ENCODE measurements around the gene SCGB1A1.
A peak's percentile ranks its signal among the peaks of the same experiment; 100 is the strongest.

SCGB1A1 gene

GRCh38 chr11:62419314-62419929 is 589 bp downstream of the SCGB1A1 start:
- H3K4me3 ChIP-seq (ENCODE audit: low read length) = no peak overlapping the region
- no peak for DNase-seq
- H2BK120ac ChIP-seq (ENCODE audit: low read depth, low read length) = no peak overlapping the region
- H3K9ac ChIP-seq (ENCODE audit: low read length) = no peak overlapping the region
- H3K4ac ChIP-seq (ENCODE audit: low read depth, low read length) = no peak overlapping the region
- no peak overlapping the region for H3K56ac ChIP-seq (ENCODE audit: low read length)
- no CpG with 5 or more reads among the region's 5 CpGs for WGBS (ENCODE audit: extremely low coverage, insufficient coverage, low lambda C conversion rate)
- H3K27ac ChIP-seq (ENCODE audit: low read depth, low read length) = no peak overlapping the region
- H3K36me3 ChIP-seq (ENCODE audit: control insufficient read depth, insufficient read depth, low read length) = no peaks in the 10 kb centered on the region
- H2BK5ac ChIP-seq (ENCODE audit: low read length) = no peak overlapping the region
- H4K5ac ChIP-seq (ENCODE audit: low read length) = no peak overlapping the region
- H3K4me1 ChIP-seq (ENCODE audit: control insufficient read depth, low read depth, low read length) = no peaks in the 10 kb centered on the region
- no peak overlapping the region for H3K18ac ChIP-seq (ENCODE audit: low read length)
- no peaks in the 10 kb centered on the region for H3K79me1 ChIP-seq (ENCODE audit: low read length)
- no peaks in the 10 kb centered on the region for H3K27me3 ChIP-seq (ENCODE audit: insufficient read depth, low read length, poor library complexity)
- no peak overlapping the region for H4K8ac ChIP-seq (ENCODE audit: low read depth, low read length)
- no peak overlapping the region for H3K23ac ChIP-seq (ENCODE audit: low read length)
- no peak overlapping the region for H2BK15ac ChIP-seq (replicated peaks; ENCODE audit: low read depth)
- no peaks in the 10 kb centered on the region for H3K79me2 ChIP-seq (ENCODE audit: control insufficient read depth, insufficient read depth, low read length)
- no peak overlapping the region for H2AK5ac ChIP-seq (ENCODE audit: low read length)
- no peak overlapping the region for H3K4me2 ChIP-seq (ENCODE audit: low read length)

GRCh38 chr11:62419943-62420342 is 1.1 kb downstream of the SCGB1A1 start:
- no CpG with 5 or more reads among the region's 1 CpG for WGBS (ENCODE audit: extremely low coverage, insufficient coverage, low lambda C conversion rate)
- Histone ChIP-seq H4K8ac (ENCODE audit: low read depth, low read length) (no peak overlapping the region), H3K56ac (ENCODE audit: low read length) (no peak overlapping the region), H3K27ac (ENCODE audit: low read depth, low read length) (no peak overlapping the region), H3K23ac (ENCODE audit: low read length) (no peak overlapping the region), H3K36me3 (ENCODE audit: control insufficient read depth, insufficient read depth, low read length) (no peaks in the 10 kb centered on the region), H3K4me1 (ENCODE audit: control insufficient read depth, low read depth, low read length) (no peaks in the 10 kb centered on the region), H3K4me3 (ENCODE audit: low read length) (no peak overlapping the region), H3K27me3 (ENCODE audit: insufficient read depth, low read length, poor library complexity) (no peaks in the 10 kb centered on the region), H3K9ac (ENCODE audit: low read length) (no peak overlapping the region), H2BK15ac (replicated peaks; ENCODE audit: low read depth) (no peak overlapping the region), H3K79me2 (ENCODE audit: control insufficient read depth, insufficient read depth, low read length) (no peaks in the 10 kb centered on the region), H2AK5ac (ENCODE audit: low read length) (no peak overlapping the region), H2BK120ac (ENCODE audit: low read depth, low read length) (no peak overlapping the region), H4K5ac (ENCODE audit: low read length) (no peak overlapping the region), H3K4me2 (ENCODE audit: low read length) (no peak overlapping the region), H3K4ac (ENCODE audit: low read depth, low read length) (no peak overlapping the region), H2BK5ac (ENCODE audit: low read length) (no peak overlapping the region), H3K18ac (ENCODE audit: low read length) (no peak overlapping the region), H3K79me1 (ENCODE audit: low read length) (no peaks in the 10 kb centered on the region)
- no peak for DNase-seq

- Histone ChIP-seq H3K27ac (ENCODE audit: low read depth, low read length) (no peak overlapping the region), H3K4ac (ENCODE audit: low read depth, low read length) (no peak overlapping the region), H4K8ac (ENCODE audit: low read depth, low read length) (no peak overlapping the region), H3K9ac (ENCODE audit: low read length) (no peak overlapping the region), H3K79me2 (ENCODE audit: control insufficient read depth, insufficient read depth, low read length) (no peaks in the 10 kb centered on the region), H3K23ac (ENCODE audit: low read length) (no peak overlapping the region), H2AK5ac (ENCODE audit: low read length) (no peak overlapping the region), H2BK15ac (replicated peaks; ENCODE audit: low read depth) (no peak overlapping the region), H4K5ac (ENCODE audit: low read length) (no peak overlapping the region), H3K36me3 (ENCODE audit: control insufficient read depth, insufficient read depth, low read length) (no peaks in the 10 kb centered on the region), H2BK5ac (ENCODE audit: low read length) (no peak overlapping the region), H3K4me3 (ENCODE audit: low read length) (no peak overlapping the region), H3K56ac (ENCODE audit: low read length) (no peak overlapping the region), H3K4me2 (ENCODE audit: low read length) (no peak overlapping the region), H2BK120ac (ENCODE audit: low read depth, low read length) (no peak overlapping the region), H3K18ac (ENCODE audit: low read length) (no peak overlapping the region), H3K79me1 (ENCODE audit: low read length) (no peaks in the 10 kb centered on the region), H3K27me3 (ENCODE audit: insufficient read depth, low read length, poor library complexity) (no peaks in the 10 kb centered on the region), H3K4me1 (ENCODE audit: control insufficient read depth, low read depth, low read length) (no peaks in the 10 kb centered on the region)
- no peak for DNase-seq
- WGBS (ENCODE audit: extremely low coverage, insufficient coverage, low lambda C conversion rate) = no CpG with 5 or more reads among the region's 3 CpGs
Measured at GRCh38 chr11:62420882-62421281, 2.0 kb downstream of the SCGB1A1 start.

GRCh38 chr11:62421996-62422395 is 3.2 kb downstream of the SCGB1A1 start:
- no peak overlapping the region for H3K4ac ChIP-seq (ENCODE audit: low read depth, low read length)
- H3K56ac ChIP-seq (ENCODE audit: low read length) = peak overlapping the region; percentile 17
- no peak overlapping the region for H2BK5ac ChIP-seq (ENCODE audit: low read length)
- WGBS (ENCODE audit: extremely low coverage, insufficient coverage, low lambda C conversion rate) = no CpG with 5 or more reads among the region's 7 CpGs
- H4K5ac ChIP-seq (ENCODE audit: low read length) = no peak overlapping the region
- H3K4me3 ChIP-seq (ENCODE audit: low read length) = no peak overlapping the region
- no peaks in the 10 kb centered on the region for H3K27me3 ChIP-seq (ENCODE audit: insufficient read depth, low read length, poor library complexity)
- no peaks in the 10 kb centered on the region for H3K79me1 ChIP-seq (ENCODE audit: low read length)
- H2BK15ac ChIP-seq (replicated peaks; ENCODE audit: low read depth) = no peak overlapping the region
- no peak overlapping the region for H2BK120ac ChIP-seq (ENCODE audit: low read depth, low read length)
- peaks cover 4% of the 10 kb centered on the region for H3K4me1 ChIP-seq (ENCODE audit: control insufficient read depth, low read depth, low read length)
- H3K9ac ChIP-seq (ENCODE audit: low read length) = no peak overlapping the region
- no peak overlapping the region for H3K23ac ChIP-seq (ENCODE audit: low read length)
- no peak for DNase-seq
- H3K79me2 ChIP-seq (ENCODE audit: control insufficient read depth, insufficient read depth, low read length) = no peaks in the 10 kb centered on the region
- H3K4me2 ChIP-seq (ENCODE audit: low read length) = no peak overlapping the region
- H3K36me3 ChIP-seq (ENCODE audit: control insufficient read depth, insufficient read depth, low read length) = no peaks in the 10 kb centered on the region
- H3K27ac ChIP-seq (ENCODE audit: low read depth, low read length) = no peak overlapping the region
- no peak overlapping the region for H3K18ac ChIP-seq (ENCODE audit: low read length)
- H4K8ac ChIP-seq (ENCODE audit: low read depth, low read length) = no peak overlapping the region
- H2AK5ac ChIP-seq (ENCODE audit: low read length) = no peak overlapping the region

- no peak overlapping the region for H4K8ac ChIP-seq (ENCODE audit: low read depth, low read length)
- no peak overlapping the region for H3K18ac ChIP-seq (ENCODE audit: low read length)
- no peaks in the 10 kb centered on the region for H3K79me1 ChIP-seq (ENCODE audit: low read length)
- no peak overlapping the region for H2BK120ac ChIP-seq (ENCODE audit: low read depth, low read length)
- DNase-seq = no peak
- H3K27ac ChIP-seq (ENCODE audit: low read depth, low read length) = no peak overlapping the region
- no peak overlapping the region for H2BK15ac ChIP-seq (replicated peaks; ENCODE audit: low read depth)
- H3K23ac ChIP-seq (ENCODE audit: low read length) = no peak overlapping the region
- H3K4me1 ChIP-seq (ENCODE audit: control insufficient read depth, low read depth, low read length) = peaks cover 7% of the 10 kb centered on the region
- H3K4me3 ChIP-seq (ENCODE audit: low read length) = no peak overlapping the region
- no peak overlapping the region for H2AK5ac ChIP-seq (ENCODE audit: low read length)
- H3K56ac ChIP-seq (ENCODE audit: low read length) = no peak overlapping the region
- no peak overlapping the region for H2BK5ac ChIP-seq (ENCODE audit: low read length)
- WGBS (ENCODE audit: extremely low coverage, insufficient coverage, low lambda C conversion rate) = no CpG with 5 or more reads among the region's 4 CpGs
- H4K5ac ChIP-seq (ENCODE audit: low read length) = no peak overlapping the region
- H3K4me2 ChIP-seq (ENCODE audit: low read length) = no peak overlapping the region
- no peaks in the 10 kb centered on the region for H3K79me2 ChIP-seq (ENCODE audit: control insufficient read depth, insufficient read depth, low read length)
- no peak overlapping the region for H3K4ac ChIP-seq (ENCODE audit: low read depth, low read length)
- H3K27me3 ChIP-seq (ENCODE audit: insufficient read depth, low read length, poor library complexity) = no peaks in the 10 kb centered on the region
- no peaks in the 10 kb centered on the region for H3K36me3 ChIP-seq (ENCODE audit: control insufficient read depth, insufficient read depth, low read length)
- no peak overlapping the region for H3K9ac ChIP-seq (ENCODE audit: low read length)
Measured at GRCh38 chr11:62423012-62423411, 4.2 kb downstream of the SCGB1A1 start.

- H3K9ac ChIP-seq (ENCODE audit: low read length) = no peak overlapping the region
- H3K27me3 ChIP-seq (ENCODE audit: insufficient read depth, low read length, poor library complexity) = no peaks in the 10 kb centered on the region
- peak overlapping the region; percentile 28 for H3K56ac ChIP-seq (ENCODE audit: low read length)
- no peak overlapping the region for H3K4me2 ChIP-seq (ENCODE audit: low read length)
- no peak for DNase-seq
- peak overlapping the region; percentile 29 for H3K27ac ChIP-seq (ENCODE audit: low read depth, low read length)
- H3K18ac ChIP-seq (ENCODE audit: low read length) = peak overlapping the region; percentile 33
- peak overlapping the region; percentile 79 for H2BK120ac ChIP-seq (ENCODE audit: low read depth, low read length)
- peak overlapping the region; percentile 48 for H3K4ac ChIP-seq (ENCODE audit: low read depth, low read length)
- no peaks in the 10 kb centered on the region for H3K79me1 ChIP-seq (ENCODE audit: low read length)
- H3K4me3 ChIP-seq (ENCODE audit: low read length) = no peak overlapping the region
- H3K36me3 ChIP-seq (ENCODE audit: control insufficient read depth, insufficient read depth, low read length) = no peaks in the 10 kb centered on the region
- no peaks in the 10 kb centered on the region for H3K79me2 ChIP-seq (ENCODE audit: control insufficient read depth, insufficient read depth, low read length)
- no peak overlapping the region for H3K23ac ChIP-seq (ENCODE audit: low read length)
- H4K5ac ChIP-seq (ENCODE audit: low read length) = no peak overlapping the region
- peak overlapping the region; percentile 54 for H2AK5ac ChIP-seq (ENCODE audit: low read length)
- H2BK15ac ChIP-seq (replicated peaks; ENCODE audit: low read depth) = peak overlapping the region; percentile 0
- H4K8ac ChIP-seq (ENCODE audit: low read depth, low read length) = no peak overlapping the region
- WGBS (ENCODE audit: extremely low coverage, insufficient coverage, low lambda C conversion rate) = no CpG with 5 or more reads among the region's 6 CpGs
- peak overlapping the region; percentile 86 for H2BK5ac ChIP-seq (ENCODE audit: low read length)
- peaks cover 9% of the 10 kb centered on the region for H3K4me1 ChIP-seq (ENCODE audit: control insufficient read depth, low read depth, low read length)
Measured at GRCh38 chr11:62427630-62428233, 8.9 kb downstream of the SCGB1A1 start.
